CD4-positive, alpha-beta T cell treated with Interleukin-17A for 4 hours (primary cell): ENCODE results near the gene PODNL1.

Source experiments
- DNase-seq: peaks from one replicate; pipeline ENCODE4 v3.0.0-alpha.2; 2020; ENCODE audit warnings: mixed read lengths

PODNL1 gene

GRCh38 chr19:13957051-13957450 lies 18.8 kb upstream of the PODNL1 start:
- no peak for DNase-seq

GRCh38 chr19:13956365-13956744 lies 18.1 kb upstream of the PODNL1 start:
- DNase-seq: no peak

- DNase-seq: no peak
Measured at GRCh38 chr19:13955662-13956364, 17.6 kb upstream of the PODNL1 start.

- DNase-seq: no peak
Measured at GRCh38 chr19:13954185-13954584, 16.0 kb upstream of the PODNL1 start.

GRCh38 chr19:13952931-13953531 lies 14.8 kb upstream of the PODNL1 start:
- DNase-seq: no peak

- peak; percentile 98 for DNase-seq
Measured at GRCh38 chr19:13952154-13952930, 14.1 kb upstream of the PODNL1 start, which contains the start of gene DCAF15. Gene DCAF15, plus strand, starts transcription at chr19:13952509. Its CDS starts 4 bp downstream, at chr19:13952513.

GRCh38 chr19:13951799-13952153 lies 13.6 kb upstream of the PODNL1 start:
- DNase-seq: no peak

GRCh38 chr19:13951043-13951442 lies 12.8 kb upstream of the PODNL1 start:
- DNase-seq: no peak

- no peak for DNase-seq
Measured at GRCh38 chr19:13946414-13946813, 8.2 kb upstream of the PODNL1 start.

GRCh38 chr19:13942023-13942684 lies 3.9 kb upstream of the PODNL1 start:
- no peak for DNase-seq

GRCh38 chr19:13937479-13938300 lies 527 bp downstream of the PODNL1 start:
- DNase-seq: no peak

GRCh38 chr19:13935765-13936510 lies 2.3 kb downstream of the PODNL1 start:
- DNase-seq: no peak

GRCh38 chr19:13934785-13935109 lies 3.5 kb downstream of the PODNL1 start:
- DNase-seq: no peak

- no peak for DNase-seq
Measured at GRCh38 chr19:13932911-13933393, 5.3 kb downstream of the PODNL1 start.

- no peak for DNase-seq
Measured at GRCh38 chr19:13932149-13932637, 6.0 kb downstream of the PODNL1 start.

- no peak for DNase-seq
Measured at GRCh38 chr19:13931391-13932148, 6.6 kb downstream of the PODNL1 start.

GRCh38 chr19:13930402-13930801 lies 7.8 kb downstream of the PODNL1 start:
- no peak for DNase-seq

GRCh38 chr19:13929956-13930355 lies 8.3 kb downstream of the PODNL1 start:
- DNase-seq: no peak

GRCh38 chr19:13929340-13929739 lies 8.9 kb downstream of the PODNL1 start:
- no peak for DNase-seq

- DNase-seq: no peak
Measured at GRCh38 chr19:13926715-13927114, 11.5 kb downstream of the PODNL1 start.

GRCh38 chr19:13926010-13926409 lies 12.2 kb downstream of the PODNL1 start:
- no peak for DNase-seq
